Measurements from ENCODE around the gene VSTM2L.

DNA sequence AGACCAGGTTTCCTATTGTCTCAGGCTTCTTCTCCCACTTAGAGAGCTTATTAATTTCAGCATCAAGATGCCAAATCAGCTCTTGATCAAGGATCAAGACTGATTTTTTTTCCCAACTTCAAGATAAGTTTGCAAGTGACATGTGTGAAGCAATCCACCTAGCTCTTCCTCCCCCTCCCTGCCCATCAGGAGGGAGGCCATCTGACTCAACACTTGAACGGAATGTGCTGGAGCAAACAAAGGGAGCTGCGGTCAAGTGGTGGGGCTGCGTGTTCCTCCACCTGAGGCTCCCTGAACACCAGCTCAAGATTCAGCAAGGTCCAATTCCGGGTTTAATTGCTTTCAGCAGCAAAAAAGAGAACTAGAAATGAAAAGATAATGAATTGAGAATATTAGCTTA is 91.6 kb downstream of the VSTM2L start:
- TF ChIP-seq EZH2phosphoT487 (IDR thresholded peaks at IDR 0.05; ENCODE audit: insufficient read depth, low read depth) (no peak), EZH2 (IDR thresholded peaks at IDR 0.05; ENCODE audit: insufficient read depth, poor library complexity, severe bottlenecking) (no peak)

Data from GM23248 (cell line).